Lower leg skin (tissue), 3 donors: ENCODE results near the gene PAQR3.
"Not testable (repeated sequence)": the region's sequence is repeated elsewhere in the genome, so short reads cannot be mapped to it uniquely, and the experiment has no call there.

Experiments used
- CTCF ChIP-seq, 3 donors: fragments of 450-650 bp; IDR thresholded peaks; one replicate each; pipeline ENCODE4 v1.5.1; 2016; ENCODE audit warnings: antibody characterized with exemption in 3 of 3, mild to moderate bottlenecking in 3 of 3, moderate library complexity in 2 of 3
- POLR2A ChIP-seq, 2 donors: fragments of 450-650 bp; IDR thresholded peaks; one replicate each; pipeline ENCODE4 v1.6.1; 2016 to 2017; ENCODE audit warnings: antibody characterized with exemption in 2 of 2, mild to moderate bottlenecking in 1 of 2, moderate library complexity in 1 of 2

DNA sequence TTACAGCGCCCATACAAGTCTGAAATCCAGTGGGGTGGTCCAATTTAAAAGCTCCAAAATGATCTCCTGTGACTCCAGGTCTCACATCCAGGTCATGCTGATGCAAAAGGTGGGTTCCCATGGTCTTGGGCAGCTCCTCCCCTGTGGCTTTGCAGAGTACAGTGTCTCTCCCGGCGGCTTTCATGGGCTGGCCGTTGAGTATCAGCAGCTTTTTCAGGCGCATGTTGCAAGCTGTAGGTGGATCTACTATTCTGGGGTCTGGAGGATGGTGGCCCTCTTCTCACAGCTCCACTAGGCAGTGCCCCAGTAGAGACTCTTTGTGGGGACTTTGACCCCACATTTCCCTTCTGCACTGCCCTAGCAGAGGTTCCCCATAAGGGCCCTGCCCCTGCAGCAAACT lies 70.5 kb downstream of the PAQR3 start:
- not testable (repeated sequence) for TF ChIP-seq CTCF, POLR2A (IDR thresholded peaks at IDR 0.05)
